Stimulated activated CD4-positive, alpha-beta T cell treated with anti-CD3 and anti-CD28 coated beads, TNF-alpha, amount 100 ng/mL, for 48 hours (primary cell): ENCODE results near the gene PTPN7.
"Not testable (repeated sequence)": the region's sequence is repeated elsewhere in the genome, so short reads cannot be mapped to it uniquely, and the experiment has no call there.

Experiments
- DNase-seq, 3 donors: peaks; one replicate each; pipeline ENCODE4 v3.0.0-alpha.2; 2020; ENCODE audit warnings: low read depth in 3 of 3

The PTPN7 gene

GRCh38 chr1:202152399-202152798, 8.0 kb downstream of the PTPN7 start:
- no peak for DNase-seq

GRCh38 chr1:202151045-202151444, 9.4 kb downstream of the PTPN7 start:
- no peak for DNase-seq

GRCh38 chr1:202150602-202151001, 9.8 kb downstream of the PTPN7 start:
- no peak for DNase-seq

DNA sequence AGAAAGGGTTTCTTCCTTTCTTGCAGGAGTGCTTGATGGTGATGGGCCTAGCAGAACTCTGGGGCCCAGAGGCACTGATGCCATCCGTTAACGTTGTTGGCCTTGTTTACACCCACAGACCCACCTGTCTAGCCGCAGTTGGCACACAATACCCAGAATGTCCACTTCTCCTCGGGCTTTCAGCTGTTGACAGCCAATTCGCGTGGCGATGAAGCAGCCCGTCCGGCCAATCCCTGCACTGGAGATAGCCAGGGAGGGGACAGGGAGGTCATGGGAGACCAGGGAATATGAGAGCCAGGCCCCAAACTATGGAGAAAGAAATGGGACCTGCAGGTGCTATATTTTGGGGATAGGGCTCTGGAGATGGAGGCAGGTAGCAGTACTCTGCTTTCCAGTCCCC, 10.2 kb downstream of the PTPN7 start:
- no peak for DNase-seq

GRCh38 chr1:202149566-202149965, 10.8 kb downstream of the PTPN7 start:
- no peak for DNase-seq

GRCh38 chr1:202148391-202148790, 12.0 kb downstream of the PTPN7 start:
- no peak for DNase-seq

- no peak for DNase-seq
Observed at GRCh38 chr1:202146993-202147392, 13.4 kb downstream of the PTPN7 start.

DNA sequence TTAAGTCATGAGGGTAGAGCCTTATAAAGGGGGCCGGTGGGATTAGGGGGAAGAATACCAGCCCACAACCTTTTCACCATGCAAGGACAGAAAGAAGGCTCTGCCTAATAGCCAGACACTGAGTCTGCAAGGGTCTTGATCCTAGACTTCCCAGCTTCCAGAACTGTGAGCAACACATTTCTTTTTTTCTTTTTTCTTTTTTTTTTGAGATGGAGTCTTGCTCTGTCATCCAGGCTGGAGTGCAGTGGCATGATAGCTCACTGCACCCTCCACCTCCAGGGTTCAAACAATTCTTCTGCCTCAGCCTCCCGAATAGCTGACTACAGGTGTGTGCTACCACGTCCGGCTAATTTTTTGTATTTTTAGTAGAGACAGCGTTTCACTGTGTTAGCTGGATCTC, 14.1 kb downstream of the PTPN7 start:
- no peak for DNase-seq

DNA sequence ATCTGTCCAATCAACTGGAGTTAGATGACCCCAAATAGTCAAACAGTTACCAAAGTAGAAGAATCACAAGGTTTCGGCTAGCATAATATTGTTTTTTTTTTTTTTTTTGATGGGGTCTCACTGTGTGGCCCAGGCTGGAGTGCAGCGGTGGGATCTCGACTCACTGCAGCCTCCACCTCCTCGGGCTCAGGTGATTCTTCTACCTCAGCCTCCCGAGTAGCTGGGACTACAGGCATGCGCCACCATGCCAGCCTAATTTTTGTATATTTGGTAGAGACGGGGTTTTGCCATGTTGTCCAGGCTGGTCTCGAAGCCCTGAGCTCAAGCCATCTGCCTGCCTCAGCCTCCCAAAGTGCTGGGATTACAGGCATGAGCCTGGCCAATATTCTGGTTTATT, 14.7 kb downstream of the PTPN7 start:
- DNase-seq, result not testable (repeated sequence)

DNA sequence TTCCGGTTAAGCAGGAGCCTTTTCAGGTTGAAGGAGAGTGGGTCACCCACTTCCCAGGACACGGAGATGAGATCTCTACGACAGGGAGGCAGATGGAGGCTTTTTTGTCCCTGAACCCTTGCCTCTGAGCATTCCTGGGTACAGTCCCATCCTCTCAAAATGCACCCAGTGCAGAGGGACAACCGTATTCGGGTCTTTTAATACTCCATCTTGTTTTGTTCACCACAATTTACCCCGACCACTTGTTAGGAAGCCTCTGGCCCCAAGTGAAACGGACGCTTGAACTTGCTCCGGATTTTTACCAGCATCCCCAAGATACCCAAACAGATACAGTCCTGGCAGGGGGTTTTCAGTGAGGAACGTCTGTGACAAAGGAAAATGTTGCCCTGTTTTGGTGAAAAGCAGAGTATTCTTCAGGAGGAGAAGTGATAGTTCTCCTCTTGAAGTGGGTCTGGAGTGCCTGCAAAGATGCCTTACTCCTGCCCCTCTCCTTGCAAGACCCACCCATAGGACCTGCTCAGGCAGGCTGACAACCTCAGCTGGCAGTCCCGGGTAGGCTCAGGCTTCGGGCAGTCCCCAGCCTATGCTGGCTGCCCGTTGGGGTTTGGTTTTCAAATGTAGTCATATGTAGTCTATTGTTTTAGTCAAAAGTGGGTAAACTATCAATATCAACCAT, 15.2 kb downstream of the PTPN7 start:
- no peak for DNase-seq

DNA sequence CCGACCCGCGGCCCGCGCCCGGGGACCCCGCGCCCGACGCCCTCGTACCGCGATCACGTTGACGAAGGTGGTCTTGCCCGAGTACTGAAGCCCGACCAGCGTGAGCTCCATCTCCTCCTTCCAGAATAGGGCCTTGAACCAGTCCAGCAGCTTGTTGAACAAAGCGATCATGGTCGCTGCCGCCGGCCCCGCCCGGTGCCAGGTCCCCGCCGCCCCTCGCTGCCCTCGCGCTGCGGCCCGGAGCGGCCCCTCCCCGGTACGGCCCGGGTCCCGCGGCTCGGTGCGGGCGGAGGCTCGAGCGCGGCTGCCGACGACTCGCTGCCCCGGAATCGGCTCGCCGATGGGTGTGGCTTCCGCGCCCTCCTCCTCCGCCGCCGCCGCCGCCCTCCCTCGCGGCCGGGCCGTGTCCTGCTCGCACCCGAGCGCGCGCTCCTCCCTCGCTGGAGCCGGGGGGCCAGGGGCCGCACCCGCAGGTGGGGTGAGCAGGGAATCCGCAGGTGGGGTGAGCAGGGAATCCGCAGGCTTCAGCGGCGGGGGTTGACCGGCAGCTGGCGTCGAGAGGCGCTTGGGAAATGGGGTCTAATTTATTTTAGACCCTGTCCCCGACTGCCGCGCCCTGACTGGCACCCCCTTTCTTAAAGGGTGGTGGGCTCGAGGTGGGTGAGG, 15.9 kb downstream of the PTPN7 start, which contains the start of gene ARL8A:
ARL8A (minus strand) TSS at position 336 of the 666 bp plus-strand sequence; CDS start at position 171, 165 bp downstream.
- no peak for DNase-seq

DNA sequence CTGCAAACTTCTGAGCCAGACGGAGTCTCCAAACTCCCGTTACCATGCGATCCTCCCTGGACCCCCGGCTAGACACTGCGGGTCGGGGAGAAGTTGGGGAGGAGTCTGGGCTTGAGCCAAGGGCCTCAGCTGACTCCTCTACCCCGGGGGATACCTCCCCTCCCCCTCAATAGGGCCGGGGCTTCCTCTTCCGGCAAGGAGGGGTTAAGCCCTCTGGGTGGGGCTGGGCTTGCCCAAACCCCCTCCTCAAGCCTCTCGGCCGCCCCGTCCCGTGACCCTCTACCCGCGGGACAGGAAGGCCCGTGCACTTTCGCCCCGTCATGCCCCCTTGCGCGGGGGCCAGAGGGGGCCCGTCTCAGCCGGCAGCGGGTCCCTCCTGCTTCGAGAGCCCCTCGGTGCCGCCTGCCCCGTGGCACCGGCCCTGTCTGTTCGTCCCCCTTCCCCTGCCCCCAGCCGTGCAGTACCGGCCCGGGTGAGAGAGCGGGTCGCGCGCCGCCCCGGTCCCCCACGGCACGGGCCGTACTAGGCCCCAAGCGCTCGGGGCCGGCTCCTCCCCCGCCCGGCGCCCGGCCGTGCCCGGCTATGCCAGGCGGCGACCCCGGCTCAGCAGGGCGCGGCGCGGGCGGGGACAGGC, 16.5 kb downstream of the PTPN7 start:
- DNase-seq, result no peak

DNA sequence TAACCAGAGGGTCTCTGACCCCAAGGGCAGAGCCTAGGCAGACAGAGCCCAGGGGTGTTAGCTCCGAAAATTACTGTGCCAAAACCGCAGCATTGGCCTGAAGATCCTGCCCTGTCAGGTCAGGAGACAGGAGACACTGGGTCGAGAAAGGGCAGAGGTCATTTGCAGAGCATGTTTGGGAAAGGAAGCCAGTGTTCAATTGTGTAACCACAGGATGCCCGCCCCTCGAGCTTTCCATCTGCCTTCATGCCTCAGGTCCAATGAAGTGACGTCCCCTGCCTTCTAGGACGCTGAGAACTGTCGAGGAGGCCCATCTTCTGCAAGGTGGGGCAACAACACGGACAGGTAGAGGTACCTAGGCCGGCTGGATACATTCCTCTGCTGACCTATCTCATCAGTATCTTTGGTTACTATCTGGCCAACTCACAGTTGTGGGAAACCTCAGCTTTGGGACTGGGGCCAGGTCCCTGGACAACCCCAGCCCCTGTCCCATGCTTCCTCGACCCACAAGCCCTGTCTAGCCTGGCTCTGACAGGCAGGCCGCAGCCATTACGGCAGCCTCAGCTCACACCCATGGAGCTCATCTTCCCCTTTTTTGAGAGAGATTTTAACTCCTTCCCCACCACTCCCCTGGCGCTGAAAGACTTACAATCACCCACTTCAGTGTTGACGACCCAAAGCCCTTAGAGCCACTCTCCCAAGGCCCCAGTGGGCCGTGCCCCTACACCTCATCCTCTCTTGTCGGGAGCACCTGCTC, 17.2 kb downstream of the PTPN7 start:
- DNase-seq, result no peak

DNA sequence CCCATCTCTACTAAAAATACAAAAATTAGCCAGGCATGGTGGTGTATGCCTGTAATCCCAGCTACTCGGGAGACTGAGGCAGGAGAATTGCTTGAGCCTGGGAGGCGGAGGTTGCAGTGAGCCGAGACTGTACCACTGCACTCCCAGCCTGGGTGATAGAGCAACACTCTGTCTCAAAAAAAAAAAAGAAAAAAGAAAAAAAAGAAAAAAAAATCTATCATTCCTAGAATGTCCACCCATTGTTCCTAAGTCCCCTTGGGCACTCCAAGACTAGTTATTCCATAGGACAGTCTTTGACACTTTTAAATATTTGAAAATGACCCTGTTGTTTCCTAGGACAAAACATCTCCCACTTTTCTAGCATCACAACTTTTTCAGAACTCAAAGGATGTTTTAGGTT, 18.9 kb downstream of the PTPN7 start:
- not testable (repeated sequence) for DNase-seq

DNA sequence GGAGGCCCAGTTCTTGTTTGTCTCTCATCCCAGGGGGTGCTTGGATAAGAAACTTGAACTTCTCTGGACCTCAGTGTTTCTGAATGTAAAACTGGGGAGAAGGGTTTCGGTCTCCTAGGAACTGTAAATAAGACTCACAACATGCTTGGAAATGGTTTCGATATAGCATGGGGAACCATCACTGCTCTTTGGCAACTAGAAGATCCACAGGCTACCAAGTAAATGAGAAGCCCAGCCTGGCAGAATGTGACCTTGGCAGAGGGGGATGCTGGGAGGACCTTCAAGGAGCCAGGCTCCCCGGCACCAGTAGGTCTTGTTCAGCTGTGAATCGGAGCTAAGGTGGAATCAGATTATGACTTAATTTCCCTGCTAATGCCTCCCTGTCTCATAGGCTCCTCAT, 19.6 kb downstream of the PTPN7 start:
- no peak for DNase-seq

DNA sequence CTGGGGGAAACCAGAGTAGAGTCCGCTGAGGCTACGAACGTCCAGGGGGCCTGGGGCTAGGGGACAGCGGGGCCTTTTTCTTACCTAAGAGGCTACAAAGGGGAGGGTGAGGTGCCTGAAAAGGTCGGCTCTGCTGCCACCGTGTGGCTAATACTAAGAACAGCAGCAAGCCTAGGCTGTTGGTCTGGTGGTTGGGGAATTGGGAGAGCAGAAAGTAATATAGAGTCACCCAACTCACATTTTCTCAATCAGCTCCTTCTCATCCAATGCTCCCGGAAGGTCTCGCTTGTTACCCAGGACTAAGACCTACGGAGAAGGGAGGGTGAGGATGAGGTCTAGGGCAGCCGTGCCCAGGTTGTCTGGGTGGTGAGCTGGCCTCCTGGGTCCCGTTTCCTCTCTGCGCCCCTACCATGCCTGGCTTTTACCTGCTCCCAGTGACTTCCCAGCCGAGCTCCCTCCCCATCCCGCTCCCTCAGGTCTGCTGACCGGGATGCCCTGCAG, 25.1 kb downstream of the PTPN7 start:
- no peak for DNase-seq

DNA sequence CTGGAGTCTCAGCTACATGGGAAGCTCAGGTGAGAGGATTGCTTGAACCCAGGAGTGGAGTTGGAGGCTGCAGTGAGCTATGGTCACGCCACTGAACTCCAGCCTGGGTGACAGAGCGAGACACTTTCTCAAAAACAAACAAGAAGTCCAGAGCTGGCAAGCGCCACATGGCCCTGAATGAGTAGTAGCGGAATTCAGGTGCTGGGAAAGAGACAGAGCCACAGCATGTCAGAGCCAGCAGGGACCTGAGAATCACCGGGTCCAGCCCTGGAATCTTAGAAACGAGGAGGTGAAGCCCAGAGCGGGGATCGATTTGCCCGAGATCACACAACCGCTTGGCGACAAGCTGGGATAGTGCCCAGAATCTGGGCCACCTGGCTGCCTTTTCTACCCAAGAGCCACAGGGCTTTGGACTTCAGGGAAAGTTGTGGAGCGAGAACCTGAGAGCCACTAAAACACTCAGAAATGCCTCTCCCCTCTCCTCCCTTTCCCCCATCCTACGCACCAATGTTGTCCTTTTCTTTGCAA, 25.7 kb downstream of the PTPN7 start:
- DNase-seq, result no peak

DNA sequence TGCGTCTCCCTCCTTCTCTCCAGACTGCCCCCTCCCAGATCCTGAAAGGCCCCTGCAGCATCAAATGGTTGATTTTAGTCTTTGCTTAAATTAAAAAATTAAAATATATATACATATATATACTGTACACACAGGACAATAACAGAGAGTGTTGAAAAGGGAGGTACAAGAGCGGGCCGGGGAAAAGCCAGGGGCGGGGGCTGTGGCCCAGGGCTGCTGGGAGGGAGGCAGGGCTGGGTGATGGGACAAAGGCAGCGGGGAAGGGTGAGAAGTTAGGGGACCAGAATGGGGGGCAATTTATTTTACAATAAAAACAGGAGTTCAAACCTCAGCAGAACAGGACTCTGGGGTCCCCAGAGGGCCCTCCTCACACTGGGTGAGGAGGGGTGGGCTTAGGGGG, 26.4 kb downstream of the PTPN7 start:
- DNase-seq, result no peak

- DNase-seq, result no peak
Observed at GRCh38 chr1:202133496-202133895, 26.9 kb downstream of the PTPN7 start.

DNA sequence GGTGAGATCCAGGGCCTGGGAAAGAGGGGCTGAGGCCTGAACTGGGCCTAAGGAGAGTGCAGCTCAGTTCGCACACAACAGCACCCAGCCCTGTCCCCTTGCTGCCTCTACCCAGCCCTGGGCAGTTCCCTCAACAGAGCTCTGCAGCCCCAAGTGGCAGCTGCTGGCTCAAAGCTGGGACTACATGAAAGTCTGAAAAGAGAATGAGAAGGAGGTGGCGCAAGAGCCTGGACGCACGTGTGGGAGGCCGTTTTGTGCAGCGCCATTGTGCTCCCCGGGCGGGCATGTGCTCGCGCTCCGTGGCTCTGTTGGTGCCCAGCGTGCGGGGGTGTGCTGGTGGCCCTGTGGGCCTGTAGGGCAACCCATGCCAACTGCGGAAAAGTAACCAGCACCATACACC, 27.4 kb downstream of the PTPN7 start:
- DNase-seq, result no peak

DNA sequence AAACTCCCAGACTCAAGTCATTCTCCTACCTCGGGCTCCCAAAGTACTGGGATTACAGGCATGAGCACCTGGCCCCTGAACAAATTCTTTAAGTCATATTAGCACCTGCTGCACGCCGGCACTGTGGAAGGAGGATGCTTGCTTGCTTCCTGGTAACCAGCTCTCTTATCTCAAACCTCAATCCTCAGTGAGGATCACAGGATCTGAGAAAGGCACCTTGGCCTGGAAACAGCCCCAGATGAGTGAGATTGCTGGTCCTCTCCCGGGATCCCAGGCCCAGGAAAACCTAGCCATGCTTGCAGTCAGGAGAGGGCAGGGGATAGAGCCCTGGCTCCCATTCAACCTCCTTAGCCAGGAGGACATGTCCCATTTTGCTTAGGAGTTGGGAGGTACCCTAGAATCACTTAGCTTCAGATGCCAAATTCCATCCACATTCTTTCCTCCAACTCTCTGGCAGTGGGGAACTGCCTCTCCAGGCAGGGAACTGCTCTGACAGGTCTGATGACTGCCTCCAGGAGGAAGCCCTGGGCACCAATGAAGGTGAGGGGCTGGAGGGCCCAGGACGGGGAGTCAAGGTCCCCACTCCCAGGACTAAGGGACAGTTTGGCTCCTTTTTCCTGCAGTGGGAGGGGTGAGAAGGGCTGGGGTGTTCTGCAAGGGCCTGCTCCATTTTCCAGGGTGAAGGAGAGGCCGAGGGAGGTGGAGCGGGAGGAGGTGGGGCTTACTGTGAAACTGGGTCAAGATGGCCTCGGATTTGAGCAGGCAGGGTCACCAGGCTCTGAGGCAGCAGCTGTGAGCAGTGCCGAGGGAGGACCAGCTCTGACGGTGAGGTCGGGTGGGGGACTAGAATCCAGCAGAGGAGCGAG, 28.2 kb downstream of the PTPN7 start:
- DNase-seq, result no peak
